ENCODE results near the gene TRIP11. TPM values are rescaled to one million over a fixed set of nuclear protein-coding genes. Genes with fewer than 3 reads are reported as not detected.

The TRIP11 gene
- total RNA-seq, 1 donor from 2014 or later: 28.4 TPM

DNA sequence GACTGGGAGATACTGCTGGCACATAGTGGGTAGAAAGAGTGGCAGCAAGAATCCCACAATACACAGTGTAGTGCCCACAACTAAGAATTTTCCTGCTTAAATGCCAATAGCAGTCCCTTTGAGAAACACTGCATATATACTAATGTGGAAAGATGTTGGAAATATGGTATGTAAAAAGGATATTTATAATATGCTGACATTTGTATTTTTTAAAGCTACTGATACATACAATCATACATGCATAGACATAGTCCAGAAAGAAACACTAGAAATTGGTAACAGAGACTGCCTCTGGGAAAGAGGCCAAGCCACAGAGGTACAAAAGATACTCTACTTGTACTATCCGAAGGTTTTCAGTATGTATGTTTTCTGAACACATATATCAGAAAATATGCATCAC lies 30.3 kb downstream of the TRIP11 start:
- H3K4me1 Mint-ChIP-seq: no peaks in the 10 kb centered on the region
- H3K4me2 ChIP-seq: no peak overlapping the region
- no peaks in the 10 kb centered on the region for H3F3A ChIP-seq (ENCODE audit: low read depth)
- H3K9me3 Mint-ChIP-seq: no peaks in the 10 kb centered on the region
- no peaks in the 10 kb centered on the region for H3K27me3 ChIP-seq
- no peak for DNase-seq (ENCODE audit: low spot score)
- no peak overlapping the region for H3K9ac ChIP-seq
- no peaks in the 10 kb centered on the region for H4K20me1 ChIP-seq (ENCODE audit: low read depth)
- no peak overlapping the region for H3K4me3 ChIP-seq
- H3K27ac ChIP-seq: no peak overlapping the region
- no peaks in the 10 kb centered on the region for H3K9me3 ChIP-seq (ENCODE audit: low read depth)
- H2AFZ ChIP-seq (replicated peaks): no peak overlapping the region
- H3K27me3 Mint-ChIP-seq (ENCODE audit: insufficient read depth, low read depth): no peaks in the 10 kb centered on the region
- TF ChIP-seq, protein P1, sequence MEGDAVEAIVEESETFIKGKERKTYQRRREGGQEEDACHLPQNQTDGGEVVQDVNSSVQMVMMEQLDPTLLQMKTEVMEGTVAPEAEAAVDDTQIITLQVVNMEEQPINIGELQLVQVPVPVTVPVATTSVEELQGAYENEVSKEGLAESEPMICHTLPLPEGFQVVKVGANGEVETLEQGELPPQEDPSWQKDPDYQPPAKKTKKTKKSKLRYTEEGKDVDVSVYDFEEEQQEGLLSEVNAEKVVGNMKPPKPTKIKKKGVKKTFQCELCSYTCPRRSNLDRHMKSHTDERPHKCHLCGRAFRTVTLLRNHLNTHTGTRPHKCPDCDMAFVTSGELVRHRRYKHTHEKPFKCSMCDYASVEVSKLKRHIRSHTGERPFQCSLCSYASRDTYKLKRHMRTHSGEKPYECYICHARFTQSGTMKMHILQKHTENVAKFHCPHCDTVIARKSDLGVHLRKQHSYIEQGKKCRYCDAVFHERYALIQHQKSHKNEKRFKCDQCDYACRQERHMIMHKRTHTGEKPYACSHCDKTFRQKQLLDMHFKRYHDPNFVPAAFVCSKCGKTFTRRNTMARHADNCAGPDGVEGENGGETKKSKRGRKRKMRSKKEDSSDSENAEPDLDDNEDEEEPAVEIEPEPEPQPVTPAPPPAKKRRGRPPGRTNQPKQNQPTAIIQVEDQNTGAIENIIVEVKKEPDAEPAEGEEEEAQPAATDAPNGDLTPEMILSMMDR (IDR thresholded peaks at IDR 0.05): no peak
- TF ChIP-seq EZH2 (IDR thresholded peaks at IDR 0.05): no peak
- TF ChIP-seq EZH2phosphoT487 (IDR thresholded peaks at IDR 0.05): no peak
- H3K4me3 Mint-ChIP-seq: no peak overlapping the region
- H3K27ac Mint-ChIP-seq: no peak overlapping the region
- H3K36me3 ChIP-seq: peaks cover 8% of the 10 kb centered on the region
- no peaks in the 10 kb centered on the region for H3K79me2 ChIP-seq (ENCODE audit: low read depth)
- H3K36me3 Mint-ChIP-seq: peaks cover 27% of the 10 kb centered on the region
- no peaks in the 10 kb centered on the region for H3K4me1 ChIP-seq

DNA sequence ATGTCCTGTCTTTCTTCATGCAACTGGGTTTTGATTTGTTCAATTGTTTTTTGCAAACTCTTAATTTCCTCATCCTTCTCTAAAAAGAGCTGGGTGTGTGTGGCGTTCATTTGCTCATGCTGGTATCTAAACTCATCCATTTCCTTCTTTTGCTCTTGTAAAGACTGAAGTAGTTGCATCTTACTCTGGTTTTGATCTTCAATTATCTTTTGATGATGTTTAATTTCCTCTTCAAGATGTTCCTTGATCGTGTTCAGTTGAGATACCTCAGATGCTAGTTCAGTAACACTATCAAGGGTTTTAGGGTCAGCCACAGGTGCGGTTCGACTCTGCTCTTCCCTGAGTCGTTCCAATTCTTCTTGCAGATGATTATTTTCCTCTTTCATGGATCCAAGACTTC lies 34.8 kb downstream of the TRIP11 start:
- H3K4me3 Mint-ChIP-seq: no peak overlapping the region
- no peaks in the 10 kb centered on the region for H3K9me3 ChIP-seq (ENCODE audit: low read depth)

DNA sequence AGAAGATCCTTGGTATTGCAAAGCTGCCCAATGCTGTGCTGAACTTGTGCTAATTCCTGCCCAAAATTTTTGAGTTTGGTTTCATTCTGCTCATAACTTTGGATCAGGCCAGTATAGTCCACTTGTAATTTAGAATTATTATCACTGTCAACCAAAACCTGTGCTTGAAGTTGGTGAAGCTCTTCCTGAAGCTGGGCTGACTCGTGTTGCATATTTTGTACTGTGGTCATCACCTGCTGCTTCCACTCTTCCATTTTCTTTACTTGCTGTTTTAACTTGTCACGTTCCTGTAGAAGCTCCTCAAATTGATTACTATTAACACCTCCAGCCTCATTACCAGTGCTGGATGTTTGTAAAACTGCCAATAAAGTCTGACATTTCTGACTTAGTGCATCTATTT lies 35.8 kb downstream of the TRIP11 start:
- DNase-seq (ENCODE audit: low spot score): no peak
- H3K36me3 Mint-ChIP-seq: peaks cover 26% of the 10 kb centered on the region
- Histone ChIP-seq H4K20me1 (ENCODE audit: low read depth) (no peaks in the 10 kb centered on the region), H3K9me3 (ENCODE audit: low read depth) (no peaks in the 10 kb centered on the region), H3K27ac (no peak overlapping the region), H3F3A (ENCODE audit: low read depth) (peaks cover 3% of the 10 kb centered on the region), H3K4me3 (no peak overlapping the region), H2AFZ (replicated peaks) (no peak overlapping the region), H3K27me3 (no peaks in the 10 kb centered on the region), H3K4me2 (no peak overlapping the region), H3K9ac (no peak overlapping the region), H3K4me1 (no peaks in the 10 kb centered on the region), H3K79me2 (ENCODE audit: low read depth) (no peaks in the 10 kb centered on the region), H3K36me3 (peaks cover 11% of the 10 kb centered on the region)
- no peaks in the 10 kb centered on the region for H3K9me3 Mint-ChIP-seq
- H3K27ac Mint-ChIP-seq: no peak overlapping the region
- no peaks in the 10 kb centered on the region for H3K27me3 Mint-ChIP-seq (ENCODE audit: insufficient read depth, low read depth)
- no peaks in the 10 kb centered on the region for H3K4me1 Mint-ChIP-seq
- TF ChIP-seq EZH2phosphoT487 (IDR thresholded peaks at IDR 0.05) (no peak), EZH2 (IDR thresholded peaks at IDR 0.05) (no peak)
- TF ChIP-seq, protein P1 (IDR thresholded peaks at IDR 0.05): no peak
- H3K4me3 Mint-ChIP-seq: no peak overlapping the region

More for the DNA sequence above, 34.8 kb downstream of the TRIP11 start:
- Mint-ChIP-seq H3K9me3 (no peaks in the 10 kb centered on the region), H3K27me3 (ENCODE audit: insufficient read depth, low read depth) (no peaks in the 10 kb centered on the region), H3K27ac (no peak overlapping the region), H3K36me3 (peaks cover 26% of the 10 kb centered on the region), H3K4me1 (no peaks in the 10 kb centered on the region)
- no peak overlapping the region for H3K27ac ChIP-seq
- H3K4me1 ChIP-seq: no peaks in the 10 kb centered on the region
- H3K36me3 ChIP-seq: peaks cover 11% of the 10 kb centered on the region
- no peak overlapping the region for H3K4me2 ChIP-seq
- H2AFZ ChIP-seq (replicated peaks): no peak overlapping the region
- H3K79me2 ChIP-seq (ENCODE audit: low read depth): no peaks in the 10 kb centered on the region
- peaks cover 3% of the 10 kb centered on the region for H3F3A ChIP-seq (ENCODE audit: low read depth)
- H4K20me1 ChIP-seq (ENCODE audit: low read depth): no peaks in the 10 kb centered on the region
- no peaks in the 10 kb centered on the region for H3K27me3 ChIP-seq
- no peak overlapping the region for H3K9ac ChIP-seq
- no peak overlapping the region for H3K4me3 ChIP-seq
- DNase-seq (ENCODE audit: low spot score): no peak
- no peak for TF ChIP-seq EZH2 (IDR thresholded peaks at IDR 0.05)
- TF ChIP-seq, protein P1 (IDR thresholded peaks at IDR 0.05): no peak
- TF ChIP-seq EZH2phosphoT487 (IDR thresholded peaks at IDR 0.05): no peak
